AG10803 (cell line): ENCODE results near the gene KHDC1.
A peak's percentile ranks its signal among the peaks of the same experiment; 100 is the strongest.
"Not testable (repeated sequence)": the region's sequence is repeated elsewhere in the genome, so short reads cannot be mapped to it uniquely, and the experiment has no call there.

ENCODE experiments used
- DNase-seq: peaks from one replicate; pipeline ENCODE4 v3.0.0; 2010; ENCODE audit warnings: low read depth
- H3K4me3 ChIP-seq: 2 replicates; pipeline ENCODE4 v1.5.1; 2011; ENCODE audit warnings: mild to moderate bottlenecking, low read length, control low read depth
- TF ChIP-seq, protein P1 (sequence below): conservative IDR thresholded peaks from 2 replicates; pipeline ENCODE4 v1.5.1; 2011; ENCODE audit warnings: mild to moderate bottlenecking, low read length, control low read depth, inconsistent platforms

KHDC1 gene

DNA sequence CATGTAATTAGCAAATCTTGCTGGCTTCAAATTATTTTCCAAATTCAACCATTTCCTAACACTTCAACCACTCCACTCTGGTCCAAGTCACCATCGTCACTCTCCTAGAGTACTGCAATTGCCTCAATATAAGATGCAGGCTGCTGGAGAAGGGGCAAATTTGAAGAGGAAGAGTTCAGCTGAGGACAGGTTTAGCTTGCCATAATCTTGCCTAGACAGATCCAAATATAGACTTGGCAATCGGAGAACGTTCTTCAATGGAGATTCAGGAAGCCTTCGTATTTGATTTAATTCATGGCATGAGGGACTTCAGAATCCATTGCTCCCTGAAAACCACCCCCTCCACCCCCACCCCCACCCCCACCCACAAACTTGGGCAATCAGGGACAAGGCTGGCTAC, 22.3 kb downstream of the KHDC1 start:
- H3K4me3 ChIP-seq = no peak overlapping the region
- no peak for DNase-seq
- TF ChIP-seq, protein P1, sequence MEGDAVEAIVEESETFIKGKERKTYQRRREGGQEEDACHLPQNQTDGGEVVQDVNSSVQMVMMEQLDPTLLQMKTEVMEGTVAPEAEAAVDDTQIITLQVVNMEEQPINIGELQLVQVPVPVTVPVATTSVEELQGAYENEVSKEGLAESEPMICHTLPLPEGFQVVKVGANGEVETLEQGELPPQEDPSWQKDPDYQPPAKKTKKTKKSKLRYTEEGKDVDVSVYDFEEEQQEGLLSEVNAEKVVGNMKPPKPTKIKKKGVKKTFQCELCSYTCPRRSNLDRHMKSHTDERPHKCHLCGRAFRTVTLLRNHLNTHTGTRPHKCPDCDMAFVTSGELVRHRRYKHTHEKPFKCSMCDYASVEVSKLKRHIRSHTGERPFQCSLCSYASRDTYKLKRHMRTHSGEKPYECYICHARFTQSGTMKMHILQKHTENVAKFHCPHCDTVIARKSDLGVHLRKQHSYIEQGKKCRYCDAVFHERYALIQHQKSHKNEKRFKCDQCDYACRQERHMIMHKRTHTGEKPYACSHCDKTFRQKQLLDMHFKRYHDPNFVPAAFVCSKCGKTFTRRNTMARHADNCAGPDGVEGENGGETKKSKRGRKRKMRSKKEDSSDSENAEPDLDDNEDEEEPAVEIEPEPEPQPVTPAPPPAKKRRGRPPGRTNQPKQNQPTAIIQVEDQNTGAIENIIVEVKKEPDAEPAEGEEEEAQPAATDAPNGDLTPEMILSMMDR = no peak

DNA sequence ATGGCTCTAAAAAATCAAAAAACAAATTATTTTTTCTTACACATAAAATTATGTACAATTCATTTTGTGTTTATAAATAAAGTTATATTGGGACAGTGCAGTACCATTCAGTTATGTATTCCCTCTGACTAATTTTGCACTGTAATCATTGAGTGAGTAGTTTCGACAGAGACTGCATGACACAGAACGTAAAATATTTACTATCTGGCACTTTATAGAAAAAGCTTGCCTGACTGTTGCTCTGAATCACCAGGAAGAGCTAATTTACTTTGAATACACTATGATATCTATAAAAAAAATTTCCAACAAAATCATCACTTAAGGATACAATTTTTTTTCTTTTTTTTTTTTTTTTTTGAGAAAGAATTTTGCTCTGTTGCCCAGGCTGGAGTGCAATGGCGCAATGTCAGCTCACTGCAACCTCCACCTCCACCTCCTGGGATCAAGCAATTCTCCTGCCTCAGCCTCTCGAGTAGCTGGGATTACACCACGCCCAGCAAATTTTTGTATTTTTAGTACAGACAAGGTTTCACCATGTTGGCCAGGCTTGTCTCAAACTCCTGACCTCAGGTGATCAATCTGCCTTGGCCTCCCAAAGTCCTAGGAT, 26.7 kb downstream of the KHDC1 start:
- TF ChIP-seq, protein P1 = no peak
- peak; percentile 95 for DNase-seq
- H3K4me3 ChIP-seq = no peak overlapping the region

DNA sequence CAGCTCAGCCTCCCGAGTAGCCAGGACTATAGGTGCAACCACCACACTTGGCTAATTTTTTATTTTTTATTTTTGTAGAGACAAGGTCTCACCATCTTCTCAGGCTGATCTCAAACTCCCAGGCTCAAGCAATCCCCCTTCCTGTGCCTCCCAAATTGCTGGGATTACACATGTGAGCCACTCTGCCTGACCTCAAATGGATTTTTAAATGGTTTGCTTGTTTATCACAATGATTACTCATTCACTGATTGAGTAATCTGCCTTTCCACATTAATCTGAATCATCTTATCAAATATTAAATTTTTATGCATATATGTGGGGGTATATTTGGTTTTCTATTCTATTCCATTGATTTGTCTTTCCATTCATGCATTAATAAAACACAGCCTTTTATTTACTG, 28.3 kb downstream of the KHDC1 start:
- peak; percentile 83 for DNase-seq

DNA sequence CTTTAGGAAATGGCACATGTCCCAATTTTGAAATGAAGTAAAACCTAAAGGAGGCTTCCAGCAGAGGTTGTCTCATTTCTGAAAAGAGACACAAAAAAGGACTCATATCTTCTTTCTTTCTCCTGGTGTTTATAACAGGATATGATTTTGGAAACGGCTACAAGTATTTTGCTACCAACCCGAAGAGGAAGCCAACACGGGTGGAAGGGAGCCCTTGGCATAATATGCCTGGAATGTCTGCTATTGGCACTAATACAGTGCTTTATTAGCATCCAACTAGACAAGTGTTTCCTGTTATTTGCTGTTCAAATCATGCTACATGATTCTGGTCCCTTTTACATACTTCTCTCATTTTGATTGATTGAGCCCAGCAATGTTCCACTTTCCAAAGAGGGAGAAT, 29.0 kb downstream of the KHDC1 start:
- not testable (repeated sequence) for H3K4me3 ChIP-seq
- peak; percentile 59 for DNase-seq

More for the DNA sequence above, 28.3 kb downstream of the KHDC1 start:
- TF ChIP-seq, protein P1 = no peak
- no peak overlapping the region for H3K4me3 ChIP-seq

DNA sequence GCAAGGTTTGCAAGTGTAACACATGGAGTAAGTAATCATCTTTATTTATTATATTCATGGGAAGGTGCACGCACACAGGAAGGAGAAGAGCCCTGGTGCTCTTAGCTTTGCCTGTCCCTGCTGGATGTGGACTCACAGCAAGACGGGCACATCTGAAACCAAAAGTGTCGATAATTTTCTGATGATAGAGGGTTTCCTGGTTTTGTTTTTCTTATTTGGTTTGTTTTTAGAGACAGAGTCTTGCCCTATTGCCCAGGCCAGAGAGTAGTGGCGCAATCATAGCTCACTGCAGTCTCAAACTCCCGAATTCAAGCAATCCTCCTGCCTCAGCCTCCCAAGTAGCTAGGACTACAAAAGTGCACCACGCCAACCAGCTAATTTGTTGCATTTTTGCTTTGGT, 29.9 kb downstream of the KHDC1 start:
- TF ChIP-seq, protein P1 = no peak
- no peak for DNase-seq
- no peak overlapping the region for H3K4me3 ChIP-seq

GRCh38 chr6:73231986-73232391, 31.0 kb downstream of the KHDC1 start:
- H3K4me3 ChIP-seq = no peak overlapping the region
- TF ChIP-seq, protein P1 = no peak
- no peak for DNase-seq

DNA sequence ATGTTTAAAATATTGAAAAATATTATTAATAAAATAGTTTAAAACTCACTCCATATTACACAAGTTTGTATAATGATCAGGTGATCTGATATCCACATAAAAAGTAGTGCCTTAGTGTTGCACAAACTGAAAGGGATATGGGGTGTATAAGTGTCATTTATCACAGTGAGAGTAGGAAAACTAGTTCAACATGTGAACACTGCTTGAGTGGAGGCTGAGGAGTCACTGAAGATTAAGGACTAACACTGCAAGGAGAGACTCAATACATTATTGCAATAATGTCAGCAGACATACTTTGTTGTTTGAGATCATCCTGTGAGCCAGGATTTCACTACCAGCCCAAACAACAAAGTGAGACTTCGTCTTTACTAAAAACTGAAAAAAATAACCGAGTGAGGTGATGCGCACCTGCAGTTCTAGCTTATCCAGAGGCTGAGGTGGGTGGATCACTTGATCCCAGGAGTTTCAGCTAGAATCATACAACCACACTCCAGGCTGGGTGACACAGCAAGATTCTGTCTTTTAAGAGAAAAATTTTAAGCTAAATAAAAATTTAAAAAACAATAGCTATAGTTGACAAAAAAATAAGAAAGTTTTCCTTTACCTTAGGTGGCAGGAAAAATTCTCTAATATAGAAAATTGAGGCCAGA, 35.3 kb downstream of the KHDC1 start:
- DNase-seq = no peak
- H3K4me3 ChIP-seq = no peak overlapping the region
- TF ChIP-seq, protein P1 = no peak
